HG03196 (cell line): ENCODE data around the gene RPS6KA2.

Experiments
- ATAC-seq: cut with Tn5 transposase; IDR thresholded peaks from one replicate; pipeline ENCODE4 v1.9.1; 2021; ENCODE audit not compliant: unreplicated experiment

Gene RPS6KA2

GRCh38 chr6:166436195-166437139 is 190.6 kb downstream of the RPS6KA2 start:
- ATAC-seq: no peak

- ATAC-seq: no peak
Observed at GRCh38 chr6:166435574-166435973, 191.5 kb downstream of the RPS6KA2 start.

- ATAC-seq: no peak
Observed at GRCh38 chr6:166434336-166434735, 192.7 kb downstream of the RPS6KA2 start.

GRCh38 chr6:166433096-166433495 is 194.0 kb downstream of the RPS6KA2 start:
- no peak for ATAC-seq

GRCh38 chr6:166430269-166430668 is 196.8 kb downstream of the RPS6KA2 start:
- ATAC-seq: no peak

- ATAC-seq: no peak
Observed at GRCh38 chr6:166424431-166424830, 202.6 kb downstream of the RPS6KA2 start.

GRCh38 chr6:166423781-166424180 is 203.3 kb downstream of the RPS6KA2 start:
- ATAC-seq: no peak

- ATAC-seq: no peak
Observed at GRCh38 chr6:166423051-166423745, 203.9 kb downstream of the RPS6KA2 start.

GRCh38 chr6:166422201-166422940 is 204.7 kb downstream of the RPS6KA2 start:
- ATAC-seq: no peak

- ATAC-seq: no peak
Observed at GRCh38 chr6:166420351-166420750, 206.7 kb downstream of the RPS6KA2 start.

- no peak for ATAC-seq
Observed at GRCh38 chr6:166419717-166420116, 207.3 kb downstream of the RPS6KA2 start.

- ATAC-seq: peak; percentile 97
Observed at GRCh38 chr6:166419286-166419685, 207.8 kb downstream of the RPS6KA2 start.

GRCh38 chr6:166418691-166419143 is 208.3 kb downstream of the RPS6KA2 start:
- ATAC-seq: no peak

GRCh38 chr6:166417285-166417691 is 209.8 kb downstream of the RPS6KA2 start:
- peak; percentile 39 for ATAC-seq

- no peak for ATAC-seq
Observed at GRCh38 chr6:166415833-166416347, 211.2 kb downstream of the RPS6KA2 start.

- no peak for ATAC-seq
Observed at GRCh38 chr6:166415306-166415705, 211.7 kb downstream of the RPS6KA2 start.

GRCh38 chr6:166413491-166413951 is 213.5 kb downstream of the RPS6KA2 start:
- ATAC-seq: no peak

- ATAC-seq: no peak
Observed at GRCh38 chr6:166412911-166413384, 214.1 kb downstream of the RPS6KA2 start.

GRCh38 chr6:166412156-166412910 is 214.7 kb downstream of the RPS6KA2 start:
- ATAC-seq: no peak

- ATAC-seq: no peak
Observed at GRCh38 chr6:166411721-166412151, 215.3 kb downstream of the RPS6KA2 start.
